GM18861 (cell line): ENCODE results near the gene NODAL.

Experiments used
- ATAC-seq: cut with Tn5 transposase; IDR thresholded peaks from one replicate; pipeline ENCODE4 v1.9.1; 2021; ENCODE audit not compliant: unreplicated experiment

NODAL gene

GRCh38 chr10:70433581-70434280 is 7.8 kb downstream of the NODAL start:
- no peak for ATAC-seq

DNA sequence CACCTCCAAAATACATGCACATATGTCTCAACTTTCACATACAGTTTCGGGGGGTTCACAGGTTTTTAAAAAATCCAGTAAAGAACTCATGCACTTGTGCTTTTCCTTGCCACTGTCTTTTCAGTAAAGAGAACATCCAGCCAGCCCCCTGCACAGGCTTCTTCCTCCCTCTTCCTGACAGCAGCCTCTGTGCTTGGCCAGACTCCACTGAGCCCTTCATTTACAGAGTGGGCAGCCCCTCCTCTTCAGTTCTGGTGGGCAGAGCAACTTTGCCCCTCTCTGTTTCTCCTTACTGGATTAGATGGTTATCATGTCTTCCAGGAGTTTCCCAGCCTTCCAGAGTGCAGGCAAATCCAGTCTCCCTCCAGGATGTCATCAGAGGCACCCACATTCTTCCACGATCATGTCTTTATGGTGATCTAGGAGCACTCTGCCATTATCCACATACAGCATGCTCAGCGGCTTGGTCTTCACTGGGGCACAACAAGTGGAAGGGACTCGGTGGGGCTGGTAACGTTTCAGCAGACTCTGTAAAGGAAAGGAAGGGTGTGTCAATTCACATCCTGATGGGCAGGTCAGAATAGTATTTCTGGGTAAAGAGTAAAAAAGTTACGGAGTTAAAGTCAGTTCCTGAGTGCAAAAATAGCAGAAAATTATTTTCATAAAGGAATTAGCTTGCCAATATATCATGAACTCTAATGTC is 8.8 kb downstream of the NODAL start:
- no peak for ATAC-seq

GRCh38 chr10:70432101-70432500 is 9.4 kb downstream of the NODAL start:
- no peak for ATAC-seq

GRCh38 chr10:70430493-70431445 is 10.7 kb downstream of the NODAL start:
- no peak for ATAC-seq

DNA sequence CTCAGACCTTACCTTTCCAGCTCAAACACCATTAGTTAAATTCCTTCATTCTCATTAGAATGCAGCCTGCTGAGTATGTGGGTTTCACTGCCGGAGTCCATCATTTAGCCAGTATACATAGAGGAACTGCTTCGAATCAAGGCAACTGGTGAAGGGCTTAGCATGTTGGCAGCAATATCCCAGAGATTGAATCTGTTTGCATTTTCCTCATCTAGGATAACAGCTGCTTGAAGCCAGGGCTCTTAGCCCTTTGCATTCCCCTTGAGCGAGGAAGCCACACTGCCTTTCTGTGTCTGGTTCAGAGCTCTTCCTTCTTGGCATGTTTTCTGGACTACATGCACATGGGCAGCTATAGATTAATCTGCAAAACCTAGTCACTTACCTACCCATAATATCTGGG is 14.7 kb downstream of the NODAL start:
- ATAC-seq = no peak

- ATAC-seq = no peak
Measured at GRCh38 chr10:70425096-70425495, 16.4 kb downstream of the NODAL start.

DNA sequence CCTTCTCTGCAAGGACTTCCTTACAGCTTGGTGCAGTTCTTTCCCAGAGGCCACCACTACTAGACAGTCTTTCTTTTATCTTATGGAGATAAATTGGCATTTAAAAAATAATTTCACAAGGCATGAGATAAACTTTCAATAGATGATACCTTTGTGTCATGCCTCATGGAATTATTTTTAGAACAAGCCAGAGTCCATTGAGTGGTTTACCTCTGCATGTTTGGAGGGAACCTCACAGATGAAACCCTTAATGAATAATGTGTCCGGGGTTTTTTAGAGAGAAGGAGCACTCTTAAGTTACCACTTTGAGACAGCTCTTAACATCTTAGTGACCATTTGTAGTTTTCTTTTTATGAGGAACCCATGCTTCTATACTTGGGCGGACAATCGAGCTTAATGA is 17.2 kb downstream of the NODAL start:
- no peak for ATAC-seq

GRCh38 chr10:70418713-70419112 is 22.8 kb downstream of the NODAL start:
- no peak for ATAC-seq

DNA sequence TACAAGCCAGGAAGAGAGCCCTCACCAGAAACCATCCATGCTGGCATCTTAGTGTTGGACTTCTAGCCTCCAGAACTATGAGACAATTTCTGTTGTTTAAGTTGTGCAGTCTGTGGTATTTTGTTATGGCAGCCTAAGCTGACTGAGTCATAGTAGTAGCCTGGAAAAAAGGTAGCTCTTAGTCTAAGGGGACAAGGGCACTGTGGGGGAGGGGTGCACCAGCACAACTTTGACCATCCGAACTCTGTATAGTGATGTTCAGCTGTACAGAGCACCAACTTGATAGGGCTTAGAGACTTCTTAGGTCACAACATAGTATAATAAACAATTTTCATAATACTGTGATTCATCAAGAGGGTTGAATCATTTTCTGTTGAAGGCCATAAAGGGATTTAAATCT is 23.3 kb downstream of the NODAL start:
- ATAC-seq = no peak

GRCh38 chr10:70417568-70417967 is 23.9 kb downstream of the NODAL start:
- no peak for ATAC-seq

GRCh38 chr10:70412356-70412755 is 29.1 kb downstream of the NODAL start:
- ATAC-seq = no peak

DNA sequence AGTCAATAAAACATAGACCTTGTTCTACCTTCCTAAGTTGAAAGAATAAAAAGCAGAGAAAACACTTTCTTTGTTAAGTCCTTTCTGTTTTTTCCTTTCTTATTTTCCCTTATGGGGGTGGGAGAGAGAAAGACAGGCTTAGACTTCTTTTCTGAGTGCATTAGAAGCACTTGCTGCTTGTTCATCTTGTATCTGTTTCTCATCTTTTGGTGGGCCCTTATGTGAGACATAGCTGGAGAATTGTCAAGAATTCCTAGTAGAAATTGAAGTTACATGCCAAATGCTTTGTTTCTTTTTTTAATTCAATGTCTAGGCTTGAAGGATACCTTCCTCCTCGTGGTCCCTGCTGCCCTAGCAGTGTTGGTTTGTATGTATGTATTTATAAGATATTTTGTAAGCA is 30.9 kb downstream of the NODAL start:
- ATAC-seq = no peak

GRCh38 chr10:70409772-70410171 is 31.7 kb downstream of the NODAL start:
- ATAC-seq = no peak

DNA sequence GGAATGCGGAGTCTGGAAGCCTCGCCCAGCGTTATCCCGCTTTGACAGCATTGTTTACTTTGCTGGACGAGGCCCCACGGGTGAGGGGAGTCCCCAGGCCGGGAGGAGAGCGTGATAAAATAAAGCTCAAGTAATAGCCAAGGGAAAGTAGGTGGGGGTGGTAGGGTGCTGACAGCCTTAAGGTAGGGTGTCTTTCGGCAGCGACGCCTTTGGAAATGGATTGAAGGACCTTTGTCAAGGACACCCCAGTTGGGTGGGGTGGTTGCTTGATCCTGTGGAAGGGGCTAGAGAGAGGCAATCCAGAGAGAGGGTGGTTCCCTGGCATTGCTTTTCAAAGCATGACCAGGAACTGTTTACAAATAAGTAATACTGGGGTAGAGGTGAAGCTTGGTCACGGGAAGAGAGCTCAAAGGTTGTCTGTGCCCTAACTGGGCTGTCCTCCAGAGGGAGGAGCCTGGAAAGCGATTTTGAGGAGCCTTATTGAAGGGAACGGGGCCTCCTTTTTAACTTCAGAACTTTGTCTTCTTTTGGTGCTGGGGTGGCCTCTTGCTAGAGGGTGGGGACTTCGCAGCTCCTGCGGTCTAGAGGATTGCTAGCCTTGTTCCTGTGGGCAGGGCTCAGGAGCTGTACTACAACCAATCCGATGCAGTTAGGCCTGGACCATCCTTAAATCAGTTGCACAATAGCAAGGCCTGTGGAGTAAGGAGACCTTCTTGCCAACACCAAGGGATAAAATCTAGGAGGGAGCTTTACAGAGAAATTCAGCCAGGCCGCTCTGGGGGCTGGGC is 36.2 kb downstream of the NODAL start:
- peak; percentile 47 for ATAC-seq

DNA sequence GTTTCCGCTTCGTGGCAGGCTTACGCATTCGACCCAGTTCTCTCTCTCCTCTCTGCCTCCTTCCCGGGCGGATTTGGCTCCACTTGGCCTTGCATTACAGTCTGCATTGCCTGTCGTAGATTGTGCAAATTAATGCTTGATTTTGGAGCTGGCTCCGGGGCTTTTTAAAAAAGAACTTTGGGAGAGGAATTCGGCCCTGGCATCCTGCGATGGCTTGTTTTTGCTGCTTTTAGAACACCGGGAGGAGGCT is 36.8 kb downstream of the NODAL start:
- no peak for ATAC-seq

DNA sequence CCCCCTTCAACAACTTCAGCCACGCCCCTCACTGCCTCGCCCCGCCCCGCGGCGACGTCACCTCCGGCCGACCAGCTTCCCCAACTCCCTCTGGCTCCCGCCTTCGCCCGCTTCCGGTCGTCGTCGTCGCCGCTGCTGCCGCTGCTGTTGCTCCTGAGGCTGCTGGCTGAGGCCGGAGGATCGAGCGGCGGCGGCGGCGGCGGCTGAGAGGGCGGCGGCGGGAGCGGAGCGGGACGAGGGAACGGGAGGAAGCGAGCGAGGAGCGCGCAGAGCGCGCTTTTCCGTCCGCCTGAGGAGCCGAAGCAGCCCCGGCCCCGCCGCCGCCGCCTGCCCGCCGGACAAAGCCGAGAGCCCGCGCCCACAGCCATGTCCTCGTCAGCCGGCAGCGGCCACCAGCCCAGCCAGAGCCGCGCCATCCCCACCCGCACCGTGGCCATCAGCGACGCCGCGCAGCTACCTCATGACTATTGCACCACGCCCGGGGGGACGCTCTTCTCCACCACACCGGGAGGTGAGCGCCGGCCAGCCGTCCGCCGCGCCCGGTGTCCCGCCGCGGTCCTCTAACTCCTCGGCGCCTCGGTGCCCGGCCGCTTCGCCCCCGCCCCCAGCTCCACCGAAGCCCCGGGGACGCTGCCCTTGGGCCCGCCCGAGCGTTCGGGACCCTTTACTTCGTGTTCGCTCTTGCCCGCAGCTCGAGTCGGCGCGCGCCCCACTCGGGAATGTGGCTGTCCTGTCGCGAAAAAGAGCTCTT is 37.3 kb downstream of the NODAL start, which contains the start of gene EIF4EBP2:
Gene EIF4EBP2 (plus strand): TSS at position 110 of the 751 bp plus-strand sequence. CDS start 257 bp downstream, at position 367.
- ATAC-seq = peak; percentile 61

DNA sequence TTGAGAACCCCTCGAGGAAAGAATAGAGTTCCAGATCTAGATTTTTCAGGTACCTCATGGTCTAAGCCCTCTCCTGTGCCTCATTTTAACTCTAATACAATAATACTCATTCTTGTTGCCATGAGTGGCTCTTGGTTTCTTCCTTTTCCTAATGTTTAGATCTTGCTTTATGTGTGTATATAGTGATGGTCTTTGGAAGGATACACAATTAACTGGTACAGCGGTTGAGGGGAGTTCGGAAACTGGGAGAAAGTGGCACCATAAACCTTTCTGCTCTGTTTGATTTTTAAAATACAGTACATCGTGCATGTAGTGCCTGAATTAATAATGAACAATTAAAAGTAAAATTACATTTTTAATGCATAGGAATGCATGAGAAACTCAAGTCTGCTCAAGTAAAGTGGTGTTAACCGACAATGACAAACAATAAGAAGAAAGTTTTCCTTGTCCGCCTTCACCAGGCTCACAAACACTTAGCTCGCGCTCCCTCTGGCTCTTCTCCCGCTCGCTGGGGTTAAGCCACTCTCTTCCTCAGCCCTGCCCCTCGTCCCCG is 37.9 kb downstream of the NODAL start:
- peak; percentile 7 for ATAC-seq

GRCh38 chr10:70399177-70399576 is 42.3 kb downstream of the NODAL start:
- ATAC-seq = no peak

DNA sequence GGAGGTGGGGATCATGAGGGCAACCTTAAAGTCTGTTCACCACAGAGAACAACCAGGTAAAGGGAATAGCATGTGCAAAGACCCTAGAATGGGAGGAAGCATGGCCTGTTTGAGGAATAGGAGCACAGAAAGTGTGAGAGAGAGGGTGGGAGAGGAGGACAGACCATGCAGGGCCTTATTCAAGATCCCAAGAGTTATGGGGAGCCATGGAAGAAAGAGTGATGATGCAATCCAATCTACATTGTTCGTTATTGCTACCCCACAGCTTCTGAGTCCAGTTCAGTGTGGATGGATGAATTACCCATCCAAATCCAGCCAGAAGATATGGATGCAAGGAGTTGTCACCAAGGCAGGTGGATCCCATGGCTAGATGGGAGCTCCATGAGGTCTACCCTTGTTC is 45.3 kb downstream of the NODAL start:
- no peak for ATAC-seq

GRCh38 chr10:70391654-70392053 is 49.8 kb downstream of the NODAL start:
- ATAC-seq = no peak
